ENCODE results near the gene PLXNC1.

PLXNC1 gene

DNA sequence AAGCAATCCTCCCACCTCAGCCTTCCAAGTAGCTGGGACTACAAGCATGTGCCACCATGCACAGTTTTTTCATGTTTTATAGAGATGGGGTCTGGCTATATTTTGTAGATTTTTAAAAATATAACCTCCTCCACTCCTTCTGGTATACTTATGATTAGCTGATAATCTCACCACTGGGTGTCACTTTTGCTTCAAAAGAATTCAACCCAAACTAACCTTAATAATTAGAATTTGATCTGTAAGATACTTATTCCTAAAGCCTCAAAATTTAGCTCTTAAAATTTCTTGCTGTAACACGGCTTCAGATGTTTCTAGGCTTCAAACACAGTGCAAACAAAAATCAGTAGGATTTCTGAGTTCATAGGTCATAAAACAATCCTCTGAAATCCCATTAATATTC is 181.0 kb downstream of the PLXNC1 start:
- Histone ChIP-seq H3K27ac (ENCODE audit: low read depth, low read length) (no peak overlapping the region), H2BK12ac (ENCODE audit: low read length) (no peak overlapping the region), H3K4ac (ENCODE audit: low read depth, low read length) (no peak overlapping the region), H2AFZ (ENCODE audit: insufficient read depth, low read length, poor library complexity) (no peak overlapping the region), H2AK5ac (ENCODE audit: low read length) (no peak overlapping the region), H3K23ac (ENCODE audit: low read length) (no peak overlapping the region), H3K36me3 (ENCODE audit: control insufficient read depth in 1 of 2, insufficient read depth in 2 of 2, low read length in 2 of 2) (no peaks in the 10 kb centered on the region), H4K12ac (ENCODE audit: low read depth, low read length) (no peak overlapping the region), H3K9ac (ENCODE audit: low read length) (no peak overlapping the region), H2BK120ac (ENCODE audit: insufficient read depth, low read length, poor library complexity) (no peak overlapping the region), H3K9me3 (ENCODE audit: insufficient read depth, low read depth, low read length) (no peaks in the 10 kb centered on the region), H4K91ac (ENCODE audit: low read depth, low read length) (no peak overlapping the region), H2BK5ac (ENCODE audit: low read depth, low read length, poor library complexity) (no peak overlapping the region), H3K27me3 (ENCODE audit: insufficient read depth, low read length) (no peaks in the 10 kb centered on the region), H4K8ac (ENCODE audit: low read depth, low read length) (no peak overlapping the region), H3K79me1 (ENCODE audit: low read length) (no peaks in the 10 kb centered on the region), H3K79me2 (ENCODE audit: control insufficient read depth, insufficient read depth, low read length, poor library complexity) (no peaks in the 10 kb centered on the region), H3K4me1 (ENCODE audit: control insufficient read depth in 1 of 2, insufficient read depth in 2 of 2, low read length in 2 of 2) (peaks cover 0 to 3% of the 10 kb centered on the region in 2 experiments), H3K4me2 (ENCODE audit: low read length) (no peak overlapping the region), H3K4me3 (ENCODE audit: low read depth, low read length) (no peak overlapping the region), H3K18ac (ENCODE audit: low read length) (no peak overlapping the region), H3K14ac (ENCODE audit: low read length) (no peak overlapping the region)
- no peak for DNase-seq
- no CpG with 5 or more reads among the region's 1 CpG for WGBS (ENCODE audit: extremely low coverage, insufficient coverage, insufficient read length)

DNA sequence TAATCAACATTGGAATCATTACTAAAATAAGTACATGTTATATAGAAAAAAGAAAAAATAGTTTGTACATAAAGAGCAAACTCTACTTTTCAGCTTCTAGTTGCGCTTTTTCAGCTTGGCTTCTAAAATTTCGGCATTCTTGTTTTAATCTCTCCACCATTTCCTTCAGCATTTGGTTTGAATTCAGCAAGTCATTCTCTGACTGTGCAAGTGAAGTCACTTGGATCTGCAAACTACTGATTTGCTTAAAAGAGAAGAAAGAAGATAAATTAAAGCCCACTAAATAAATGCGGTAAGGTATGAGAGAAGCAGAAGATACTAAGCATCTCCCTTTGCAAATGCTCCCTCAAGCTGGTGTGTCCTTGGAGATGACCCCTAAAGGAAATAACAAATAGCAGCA is 185.0 kb downstream of the PLXNC1 start:
- no peak overlapping the region for H2AK5ac ChIP-seq (ENCODE audit: low read length)
- no peak overlapping the region for H3K4ac ChIP-seq (ENCODE audit: low read depth, low read length)
- no peak overlapping the region for H4K8ac ChIP-seq (ENCODE audit: low read depth, low read length)
- H4K91ac ChIP-seq (ENCODE audit: low read depth, low read length), result no peak overlapping the region
- no peak overlapping the region for H3K4me2 ChIP-seq (ENCODE audit: low read length)
- no peak overlapping the region for H3K18ac ChIP-seq (ENCODE audit: low read length)
- H2BK5ac ChIP-seq (ENCODE audit: low read depth, low read length, poor library complexity), result no peak overlapping the region
- H3K79me1 ChIP-seq (ENCODE audit: low read length), result no peaks in the 10 kb centered on the region
- no peak overlapping the region for H4K12ac ChIP-seq (ENCODE audit: low read depth, low read length)
- H3K27me3 ChIP-seq (ENCODE audit: insufficient read depth, low read length), result no peaks in the 10 kb centered on the region
- H3K79me2 ChIP-seq (ENCODE audit: control insufficient read depth, insufficient read depth, low read length, poor library complexity), result no peaks in the 10 kb centered on the region
- H3K36me3 ChIP-seq (ENCODE audit: control insufficient read depth in 1 of 2, insufficient read depth in 2 of 2, low read length in 2 of 2), result no peaks in the 10 kb centered on the region
- H2BK120ac ChIP-seq (ENCODE audit: insufficient read depth, low read length, poor library complexity), result no peak overlapping the region
- H2AFZ ChIP-seq (ENCODE audit: insufficient read depth, low read length, poor library complexity), result no peak overlapping the region
- no peak overlapping the region for H3K9ac ChIP-seq (ENCODE audit: low read length)
- no CpG with 5 or more reads among the region's 3 CpGs for WGBS (ENCODE audit: extremely low coverage, insufficient coverage, insufficient read length)
- H2BK12ac ChIP-seq (ENCODE audit: low read length), result no peak overlapping the region
- H3K14ac ChIP-seq (ENCODE audit: low read length), result no peak overlapping the region
- no peaks in the 10 kb centered on the region for H3K4me1 ChIP-seq (ENCODE audit: control insufficient read depth in 1 of 2, insufficient read depth in 2 of 2, low read length in 2 of 2)
- no peak overlapping the region for H3K4me3 ChIP-seq (ENCODE audit: low read depth, low read length)
- H3K27ac ChIP-seq (ENCODE audit: low read depth, low read length), result no peak overlapping the region
- H3K23ac ChIP-seq (ENCODE audit: low read length), result no peak overlapping the region
- H3K9me3 ChIP-seq (ENCODE audit: insufficient read depth, low read depth, low read length), result no peaks in the 10 kb centered on the region
- DNase-seq, result no peak

DNA sequence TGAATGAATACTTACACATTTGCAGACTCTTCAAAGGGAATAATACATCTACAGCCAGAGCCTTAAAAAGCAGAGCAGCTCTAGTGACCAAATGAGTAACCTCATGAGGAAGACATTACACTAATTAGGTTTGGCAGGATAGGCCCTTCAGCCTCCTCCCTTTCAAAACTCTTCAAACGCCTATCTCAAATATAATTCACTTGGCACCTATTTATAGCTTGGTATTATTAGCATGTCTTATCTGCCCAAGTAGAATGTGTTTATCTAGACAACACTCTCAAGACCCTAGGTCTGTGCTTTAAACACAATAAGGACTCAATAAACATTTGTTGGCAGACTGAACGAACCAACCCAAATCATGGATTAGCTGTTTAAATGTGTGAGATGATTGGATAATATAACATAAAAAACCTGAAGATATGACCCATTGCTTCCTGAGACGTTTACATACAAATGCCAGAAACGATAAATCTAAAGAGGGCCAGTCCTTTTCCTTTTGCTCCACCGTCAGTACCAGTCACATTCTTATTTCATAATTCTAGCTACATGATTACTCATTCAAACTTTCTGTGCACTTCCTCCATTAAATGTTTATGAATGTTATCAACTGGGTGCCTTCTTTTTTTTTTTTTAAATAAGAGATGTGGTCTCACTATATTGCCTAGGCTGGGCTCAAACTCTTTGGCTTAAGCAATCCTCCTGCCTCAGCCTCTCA is 188.0 kb downstream of the PLXNC1 start:
- Histone ChIP-seq H3K4ac (ENCODE audit: low read depth, low read length) (no peak overlapping the region), H3K14ac (ENCODE audit: low read length) (no peak overlapping the region), H3K23ac (ENCODE audit: low read length) (no peak overlapping the region), H3K18ac (ENCODE audit: low read length) (no peak overlapping the region), H3K79me1 (ENCODE audit: low read length) (no peaks in the 10 kb centered on the region), H3K4me2 (ENCODE audit: low read length) (no peak overlapping the region), H4K91ac (ENCODE audit: low read depth, low read length) (no peak overlapping the region), H3K27me3 (ENCODE audit: insufficient read depth, low read length) (no peaks in the 10 kb centered on the region), H3K4me1 (ENCODE audit: control insufficient read depth in 1 of 2, insufficient read depth in 2 of 2, low read length in 2 of 2) (no peaks in the 10 kb centered on the region), H3K79me2 (ENCODE audit: control insufficient read depth, insufficient read depth, low read length, poor library complexity) (no peaks in the 10 kb centered on the region), H3K4me3 (ENCODE audit: low read depth, low read length) (no peak overlapping the region), H2AK5ac (ENCODE audit: low read length) (no peak overlapping the region), H3K9me3 (ENCODE audit: insufficient read depth, low read depth, low read length) (no peaks in the 10 kb centered on the region), H3K9ac (ENCODE audit: low read length) (no peak overlapping the region), H2BK120ac (ENCODE audit: insufficient read depth, low read length, poor library complexity) (no peak overlapping the region), H3K27ac (ENCODE audit: low read depth, low read length) (no peak overlapping the region), H2BK5ac (ENCODE audit: low read depth, low read length, poor library complexity) (no peak overlapping the region), H2BK12ac (ENCODE audit: low read length) (no peak overlapping the region), H4K12ac (ENCODE audit: low read depth, low read length) (no peak overlapping the region), H2AFZ (ENCODE audit: insufficient read depth, low read length, poor library complexity) (no peak overlapping the region), H4K8ac (ENCODE audit: low read depth, low read length) (no peak overlapping the region), H3K36me3 (ENCODE audit: control insufficient read depth in 1 of 2, insufficient read depth in 2 of 2, low read length in 2 of 2) (no peaks in the 10 kb centered on the region)
- no peak for DNase-seq
- WGBS (ENCODE audit: extremely low coverage, insufficient coverage, insufficient read length), result no CpG with 5 or more reads among the region's 5 CpGs

DNA sequence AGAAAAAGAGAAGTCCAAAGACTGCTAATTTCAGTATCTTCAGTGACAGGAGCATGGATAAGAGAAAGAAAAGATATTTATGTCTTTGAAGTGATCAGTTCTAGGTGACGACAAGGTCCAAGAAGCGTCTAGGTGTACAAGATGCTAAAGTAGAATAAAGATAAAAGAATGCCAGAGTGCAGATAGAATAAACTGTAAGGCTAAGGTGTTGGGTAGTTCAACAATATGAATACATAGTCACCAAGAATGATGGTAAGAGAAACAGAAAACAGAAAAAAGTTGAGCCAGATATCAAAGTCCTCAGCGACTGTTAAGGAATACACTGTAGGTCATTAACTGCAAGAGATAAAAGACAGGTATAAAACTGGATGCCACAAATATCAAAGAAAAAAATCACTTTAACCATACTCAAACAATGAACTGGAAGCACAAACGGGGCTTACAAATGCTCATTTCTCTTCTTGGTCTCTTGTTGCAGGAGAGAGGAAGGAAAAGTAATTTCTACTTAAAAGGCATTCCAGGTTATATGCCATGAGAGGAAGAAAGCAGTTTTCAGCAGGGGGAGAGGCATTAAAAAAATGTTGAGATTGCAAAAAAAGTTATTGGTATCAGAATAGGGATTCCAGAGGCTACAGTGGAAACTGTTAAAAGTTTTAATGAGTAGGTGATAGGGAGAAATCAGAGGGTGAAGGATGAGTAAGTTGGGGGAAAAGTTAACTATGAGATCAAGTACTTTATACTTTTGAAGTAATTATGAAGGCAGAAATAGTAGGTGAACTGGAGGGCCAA is 189.8 kb downstream of the PLXNC1 start:
- Histone ChIP-seq H3K9ac (ENCODE audit: low read length) (no peak overlapping the region), H2AK5ac (ENCODE audit: low read length) (no peak overlapping the region), H2BK120ac (ENCODE audit: insufficient read depth, low read length, poor library complexity) (no peak overlapping the region), H3K79me2 (ENCODE audit: control insufficient read depth, insufficient read depth, low read length, poor library complexity) (no peaks in the 10 kb centered on the region), H3K36me3 (ENCODE audit: control insufficient read depth in 1 of 2, insufficient read depth in 2 of 2, low read length in 2 of 2) (no peaks in the 10 kb centered on the region), H3K4me1 (ENCODE audit: control insufficient read depth in 1 of 2, insufficient read depth in 2 of 2, low read length in 2 of 2) (no peaks in the 10 kb centered on the region), H3K79me1 (ENCODE audit: low read length) (no peaks in the 10 kb centered on the region), H3K9me3 (ENCODE audit: insufficient read depth, low read depth, low read length) (no peaks in the 10 kb centered on the region), H3K4ac (ENCODE audit: low read depth, low read length) (no peak overlapping the region), H3K18ac (ENCODE audit: low read length) (no peak overlapping the region), H3K4me3 (ENCODE audit: low read depth, low read length) (no peak overlapping the region), H2AFZ (ENCODE audit: insufficient read depth, low read length, poor library complexity) (no peak overlapping the region), H4K8ac (ENCODE audit: low read depth, low read length) (no peak overlapping the region), H3K27ac (ENCODE audit: low read depth, low read length) (no peak overlapping the region), H4K12ac (ENCODE audit: low read depth, low read length) (no peak overlapping the region), H2BK12ac (ENCODE audit: low read length) (no peak overlapping the region), H3K27me3 (ENCODE audit: insufficient read depth, low read length) (no peaks in the 10 kb centered on the region), H4K91ac (ENCODE audit: low read depth, low read length) (no peak overlapping the region), H3K23ac (ENCODE audit: low read length) (no peak overlapping the region), H3K4me2 (ENCODE audit: low read length) (no peak overlapping the region), H3K14ac (ENCODE audit: low read length) (no peak overlapping the region), H2BK5ac (ENCODE audit: low read depth, low read length, poor library complexity) (no peak overlapping the region)
- no peak for DNase-seq
- no CpG with 5 or more reads among the region's 4 CpGs for WGBS (ENCODE audit: extremely low coverage, insufficient coverage, insufficient read length)
